ENCODE data around the gene RBMS3.
A peak's percentile ranks its signal among the peaks of the same experiment; 100 is the strongest.
"Not testable (repeated sequence)": the region's sequence is repeated elsewhere in the genome, so short reads cannot be mapped to it uniquely, and the experiment has no call there.

Gene RBMS3

GRCh38 chr3:30034246-30034991 is 753.5 kb downstream of the RBMS3 start:
- no peak for DNase-seq (ENCODE audit: low spot score)

GRCh38 chr3:30035935-30036567 is 755.2 kb downstream of the RBMS3 start:
- no peak for DNase-seq (ENCODE audit: low spot score)

GRCh38 chr3:30040126-30040525 is 759.3 kb downstream of the RBMS3 start:
- no peak for DNase-seq (ENCODE audit: low spot score)

GRCh38 chr3:30041481-30041880 is 760.6 kb downstream of the RBMS3 start:
- not testable (repeated sequence) for DNase-seq (ENCODE audit: low spot score)

GRCh38 chr3:30042274-30042859 is 761.5 kb downstream of the RBMS3 start:
- peak; percentile 65 for DNase-seq (ENCODE audit: low spot score)

GRCh38 chr3:30042916-30043555 is 762.2 kb downstream of the RBMS3 start:
- DNase-seq (ENCODE audit: low spot score), result no peak

GRCh38 chr3:30044515-30044914 is 763.6 kb downstream of the RBMS3 start:
- no peak for DNase-seq (ENCODE audit: low spot score)

- DNase-seq (ENCODE audit: low spot score), result no peak
Measured at GRCh38 chr3:30048431-30048830, 767.6 kb downstream of the RBMS3 start.

GRCh38 chr3:30050116-30050515 is 769.2 kb downstream of the RBMS3 start:
- DNase-seq (ENCODE audit: low spot score), result not testable (repeated sequence)

- DNase-seq (ENCODE audit: low spot score), result no peak
Measured at GRCh38 chr3:30059240-30059639, 778.4 kb downstream of the RBMS3 start.
